OCI-LY7 (cell line): Measurements from ENCODE around the gene SPDYE2B.
"Not testable (repeated sequence)": the region's sequence is repeated elsewhere in the genome, so short reads cannot be mapped to it uniquely, and the experiment has no call there.

Experiments
- EZH2phosphoT487 ChIP-seq: fragments of 200-600 bp; sonication (generic); IDR thresholded peaks from 2 replicates; pipeline ENCODE4 v1.6.1; 2018; ENCODE audit warnings: low read depth, borderline replicate concordance, mild to moderate bottlenecking, mixed run types, antibody characterized with exemption, low read length, moderate library complexity, mixed read lengths
- TF ChIP-seq, protein P1 (sequence below): fragments of 200-600 bp; sonication (generic); conservative IDR thresholded peaks from 2 replicates; pipeline ENCODE4 v1.5.1; 2014; ENCODE audit warnings: mild to moderate bottlenecking, antibody characterized with exemption, low read length, moderate library complexity, mixed read lengths

DNA sequence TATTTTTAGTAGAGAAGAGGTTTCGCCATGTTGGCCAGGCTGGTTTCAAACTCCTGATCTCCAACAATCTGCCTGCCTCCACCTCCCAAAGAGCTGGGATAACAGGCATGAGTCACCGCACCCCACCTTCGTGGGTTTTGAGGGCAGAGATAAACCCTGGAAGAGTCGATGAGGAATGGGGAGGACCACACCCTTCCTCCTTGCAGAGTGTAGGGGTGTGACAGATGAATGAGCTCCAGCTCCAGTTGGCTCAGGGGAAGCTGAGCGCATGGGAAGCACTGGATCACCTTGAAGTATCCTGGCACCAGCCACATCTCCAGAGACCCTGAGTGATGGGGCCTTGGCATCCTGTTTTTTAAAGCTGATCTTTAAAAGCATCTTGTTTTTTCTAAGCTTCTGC lies 32.4 kb downstream of the SPDYE2B start:
- TF ChIP-seq, protein P1, sequence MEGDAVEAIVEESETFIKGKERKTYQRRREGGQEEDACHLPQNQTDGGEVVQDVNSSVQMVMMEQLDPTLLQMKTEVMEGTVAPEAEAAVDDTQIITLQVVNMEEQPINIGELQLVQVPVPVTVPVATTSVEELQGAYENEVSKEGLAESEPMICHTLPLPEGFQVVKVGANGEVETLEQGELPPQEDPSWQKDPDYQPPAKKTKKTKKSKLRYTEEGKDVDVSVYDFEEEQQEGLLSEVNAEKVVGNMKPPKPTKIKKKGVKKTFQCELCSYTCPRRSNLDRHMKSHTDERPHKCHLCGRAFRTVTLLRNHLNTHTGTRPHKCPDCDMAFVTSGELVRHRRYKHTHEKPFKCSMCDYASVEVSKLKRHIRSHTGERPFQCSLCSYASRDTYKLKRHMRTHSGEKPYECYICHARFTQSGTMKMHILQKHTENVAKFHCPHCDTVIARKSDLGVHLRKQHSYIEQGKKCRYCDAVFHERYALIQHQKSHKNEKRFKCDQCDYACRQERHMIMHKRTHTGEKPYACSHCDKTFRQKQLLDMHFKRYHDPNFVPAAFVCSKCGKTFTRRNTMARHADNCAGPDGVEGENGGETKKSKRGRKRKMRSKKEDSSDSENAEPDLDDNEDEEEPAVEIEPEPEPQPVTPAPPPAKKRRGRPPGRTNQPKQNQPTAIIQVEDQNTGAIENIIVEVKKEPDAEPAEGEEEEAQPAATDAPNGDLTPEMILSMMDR = not testable (repeated sequence)
- TF ChIP-seq EZH2phosphoT487 = not testable (repeated sequence)
